ENCODE data around the gene TASP1. TPM values are rescaled to one million over a fixed set of nuclear protein-coding genes. Genes with fewer than 3 reads are reported as not detected.

The TASP1 gene
- total RNA-seq, 1 donor from 2014 or later = 22.4 TPM

GRCh38 chr20:13501500-13501899 is 137.2 kb downstream of the TASP1 start:
- peaks cover 52% of the 10 kb centered on the region for H3K9me3 Mint-ChIP-seq (ENCODE audit: low read depth)
- no peak overlapping the region for H3K27ac Mint-ChIP-seq
- H3K4me1 Mint-ChIP-seq (ENCODE audit: low read depth) = no peaks in the 10 kb centered on the region
- no peaks in the 10 kb centered on the region for H3K27me3 Mint-ChIP-seq
- H3K36me3 Mint-ChIP-seq (ENCODE audit: insufficient read depth) = peaks cover 46% of the 10 kb centered on the region
- TF ChIP-seq CTCF (IDR thresholded peaks at IDR 0.05; ENCODE audit: unreplicated experiment) = no peak
- no peak overlapping the region for H3K4me3 Mint-ChIP-seq (ENCODE audit: low read depth)
- DNase-seq (ENCODE audit: low spot score, unreplicated experiment) = no peak

GRCh38 chr20:13494019-13494418 is 144.7 kb downstream of the TASP1 start:
- no peak for DNase-seq (ENCODE audit: low spot score, unreplicated experiment)
- no peaks in the 10 kb centered on the region for H3K27me3 Mint-ChIP-seq
- no peak overlapping the region for H3K4me3 Mint-ChIP-seq (ENCODE audit: low read depth)
- peaks cover 13% of the 10 kb centered on the region for H3K4me1 Mint-ChIP-seq (ENCODE audit: low read depth)
- H3K36me3 Mint-ChIP-seq (ENCODE audit: insufficient read depth) = peaks cover 13% of the 10 kb centered on the region
- no peak for TF ChIP-seq CTCF (IDR thresholded peaks at IDR 0.05; ENCODE audit: unreplicated experiment)
- H3K9me3 Mint-ChIP-seq (ENCODE audit: low read depth) = peaks cover 18% of the 10 kb centered on the region
- no peak overlapping the region for H3K27ac Mint-ChIP-seq

GRCh38 chr20:13493143-13493542 is 145.6 kb downstream of the TASP1 start:
- no peak for TF ChIP-seq CTCF (IDR thresholded peaks at IDR 0.05; ENCODE audit: unreplicated experiment)
- H3K36me3 Mint-ChIP-seq (ENCODE audit: insufficient read depth) = peaks cover 8% of the 10 kb centered on the region
- H3K9me3 Mint-ChIP-seq (ENCODE audit: low read depth) = peaks cover 14% of the 10 kb centered on the region
- H3K4me3 Mint-ChIP-seq (ENCODE audit: low read depth) = no peak overlapping the region
- peaks cover 13% of the 10 kb centered on the region for H3K4me1 Mint-ChIP-seq (ENCODE audit: low read depth)
- no peaks in the 10 kb centered on the region for H3K27me3 Mint-ChIP-seq
- H3K27ac Mint-ChIP-seq = no peak overlapping the region
- DNase-seq (ENCODE audit: low spot score, unreplicated experiment) = no peak

- TF ChIP-seq CTCF (IDR thresholded peaks at IDR 0.05; ENCODE audit: unreplicated experiment) = peak; percentile 7
Observed at GRCh38 chr20:13492001-13492481, 146.7 kb downstream of the TASP1 start.

GRCh38 chr20:13487202-13487601 is 151.5 kb downstream of the TASP1 start:
- H3K9me3 Mint-ChIP-seq (ENCODE audit: low read depth) = no peaks in the 10 kb centered on the region
- peaks cover 12% of the 10 kb centered on the region for H3K4me1 Mint-ChIP-seq (ENCODE audit: low read depth)
- DNase-seq (ENCODE audit: low spot score, unreplicated experiment) = no peak
- TF ChIP-seq CTCF (IDR thresholded peaks at IDR 0.05; ENCODE audit: unreplicated experiment) = no peak
- H3K27me3 Mint-ChIP-seq = no peaks in the 10 kb centered on the region
- peaks cover 11% of the 10 kb centered on the region for H3K36me3 Mint-ChIP-seq (ENCODE audit: insufficient read depth)
- H3K4me3 Mint-ChIP-seq (ENCODE audit: low read depth) = no peak overlapping the region
- H3K27ac Mint-ChIP-seq = no peak overlapping the region

More at GRCh38 chr20:13492001-13492481, 146.7 kb downstream of the TASP1 start:
- no peak overlapping the region for H3K27ac Mint-ChIP-seq
- H3K27me3 Mint-ChIP-seq = no peaks in the 10 kb centered on the region
- peaks cover 3% of the 10 kb centered on the region for H3K9me3 Mint-ChIP-seq (ENCODE audit: low read depth)
- peaks cover 13% of the 10 kb centered on the region for H3K4me1 Mint-ChIP-seq (ENCODE audit: low read depth)
- H3K4me3 Mint-ChIP-seq (ENCODE audit: low read depth) = no peak overlapping the region
- H3K36me3 Mint-ChIP-seq (ENCODE audit: insufficient read depth) = peaks cover 2% of the 10 kb centered on the region
- DNase-seq (ENCODE audit: low spot score, unreplicated experiment) = no peak

Data from progenitor cell of endocrine pancreas (in vitro differentiated cells).